Subcutaneous adipose tissue (tissue), 4 donors: ENCODE data around the gene GPC5. TPM values are rescaled to one million over a fixed set of nuclear protein-coding genes. Genes with fewer than 3 reads are reported as not detected.

Experiments used
- CTCF ChIP-seq: fragments of 450-650 bp; IDR thresholded peaks from one replicate; pipeline ENCODE4 v1.5.1; 2016; ENCODE audit warnings: low read depth, mild to moderate bottlenecking, control low read depth, antibody characterized with exemption, moderate library complexity
- total RNA-seq, 4 donors: library from RNA; depleted of rRNA; stranded (reverse); fragments of >200 nt; gene quantifications; one replicate each; pipeline ENCODE4 v1.1.0, GENCODE V29; 2016

GPC5 gene
- total RNA-seq, 4 donors from 2014 or later, result 0.16 to 0.44 TPM; not detected in 2

- no peak for TF ChIP-seq CTCF
Measured at GRCh38 chr13:92436924-92437323, 1038.5 kb downstream of the GPC5 start.

- no peak for TF ChIP-seq CTCF
Measured at GRCh38 chr13:92444244-92444643, 1045.8 kb downstream of the GPC5 start.

GRCh38 chr13:92451060-92451459, 1052.6 kb downstream of the GPC5 start:
- no peak for TF ChIP-seq CTCF

GRCh38 chr13:92452840-92453239, 1054.4 kb downstream of the GPC5 start:
- no peak for TF ChIP-seq CTCF

GRCh38 chr13:92459306-92459705, 1060.9 kb downstream of the GPC5 start:
- no peak for TF ChIP-seq CTCF

GRCh38 chr13:92460479-92460878, 1062.1 kb downstream of the GPC5 start:
- TF ChIP-seq CTCF, result no peak

GRCh38 chr13:92461402-92461801, 1063.0 kb downstream of the GPC5 start:
- TF ChIP-seq CTCF, result no peak
